Measurements from ENCODE around the gene AMBN. TPM values are rescaled to one million over a fixed set of nuclear protein-coding genes. Genes with fewer than 3 reads are reported as not detected.

AMBN gene
- total RNA-seq, 2 experiments from 2014 or later, result not detected

DNA sequence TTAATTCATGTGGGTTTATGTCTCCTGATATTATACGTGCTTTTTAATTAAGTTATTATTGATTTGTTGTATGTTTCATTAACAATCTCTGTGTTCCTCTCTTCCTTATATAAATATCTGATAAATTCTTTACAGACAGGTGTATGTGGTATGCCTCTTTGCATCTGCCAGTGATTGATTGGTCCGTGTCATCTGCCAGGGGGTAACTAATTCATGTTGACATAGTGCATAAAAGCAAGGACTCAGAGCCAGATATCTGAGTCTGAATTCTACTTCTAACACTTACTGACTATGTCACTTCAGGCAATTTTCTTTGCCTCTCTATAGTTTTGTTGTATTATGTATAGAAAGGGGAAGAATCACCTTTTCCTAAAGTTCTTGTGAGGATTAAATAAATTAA lies 5.2 kb upstream of the AMBN start:
- ChIA-PET POLR2A (no interaction called here), CTCF (no interaction called here)
- peaks cover 3% of the 10 kb centered on the region for H3K27me3 Mint-ChIP-seq
- no peak for DNase-seq
- no peaks in the 10 kb centered on the region for H3K9me3 Mint-ChIP-seq
- no peaks in the 10 kb centered on the region for H3K4me1 Mint-ChIP-seq
- no peak overlapping the region for H3K27ac Mint-ChIP-seq
- no peaks in the 10 kb centered on the region for H3K36me3 Mint-ChIP-seq (ENCODE audit: low read depth)
- no peak overlapping the region for H3K4me3 Mint-ChIP-seq

DNA sequence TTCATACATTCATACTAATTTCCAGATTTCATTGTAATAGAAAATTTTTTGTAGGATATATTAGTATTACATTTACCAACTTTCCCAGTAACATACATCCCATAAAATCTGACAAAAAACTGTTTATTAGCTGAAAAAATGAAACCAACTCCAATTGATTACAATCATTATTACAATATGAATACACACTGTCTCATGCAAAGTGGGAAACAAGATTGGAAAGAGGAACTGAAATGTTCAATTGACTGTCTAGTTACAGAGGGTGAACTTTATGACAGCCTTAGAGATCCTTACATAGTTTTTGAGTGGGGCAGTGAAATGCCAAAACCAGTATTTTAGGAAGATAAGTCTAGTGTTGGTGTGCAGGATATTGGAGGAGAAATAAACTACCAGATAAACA lies 2.3 kb upstream of the AMBN start:
- DNase-seq, result no peak
- no peak overlapping the region for H3K4me3 Mint-ChIP-seq
- no peak overlapping the region for H3K27ac Mint-ChIP-seq
- ChIA-PET CTCF (no interaction called here), POLR2A (no interaction called here)
- H3K27me3 Mint-ChIP-seq, result peaks cover 9% of the 10 kb centered on the region
- no peaks in the 10 kb centered on the region for H3K4me1 Mint-ChIP-seq
- no peaks in the 10 kb centered on the region for H3K36me3 Mint-ChIP-seq (ENCODE audit: low read depth)
- no peaks in the 10 kb centered on the region for H3K9me3 Mint-ChIP-seq

DNA sequence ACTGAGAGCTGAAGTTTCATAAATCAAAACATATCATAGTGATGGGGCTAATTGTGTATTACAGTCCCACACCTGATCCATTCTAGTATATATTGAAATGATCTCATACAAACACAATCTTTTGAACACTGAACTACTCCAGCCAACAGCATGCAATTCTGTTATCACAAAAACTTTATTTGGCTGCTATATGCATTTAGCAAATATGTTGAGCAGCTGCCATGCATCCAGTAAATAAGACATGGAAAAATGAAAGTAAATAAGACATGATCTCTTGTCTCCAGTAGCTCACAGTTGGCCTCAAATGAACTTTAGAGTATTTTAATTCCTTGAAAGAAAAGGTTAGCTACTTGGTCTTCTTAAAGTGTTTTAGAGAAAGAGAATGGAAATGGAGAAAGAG lies 2.1 kb downstream of the AMBN start:
- ChIA-PET POLR2A (no interaction called here), CTCF (interaction anchor here (0.7 kb wide), 2 partner anchors 609 to 1397 kb away, joined by 3 to 4 read pairs; no protein-coding TSS in a partner anchor)
- no peaks in the 10 kb centered on the region for H3K36me3 Mint-ChIP-seq (ENCODE audit: low read depth)
- H3K9me3 Mint-ChIP-seq, result no peaks in the 10 kb centered on the region
- peaks cover 11% of the 10 kb centered on the region for H3K27me3 Mint-ChIP-seq
- H3K27ac Mint-ChIP-seq, result no peak overlapping the region
- DNase-seq, result no peak
- H3K4me1 Mint-ChIP-seq, result no peaks in the 10 kb centered on the region
- no peak overlapping the region for H3K4me3 Mint-ChIP-seq

DNA sequence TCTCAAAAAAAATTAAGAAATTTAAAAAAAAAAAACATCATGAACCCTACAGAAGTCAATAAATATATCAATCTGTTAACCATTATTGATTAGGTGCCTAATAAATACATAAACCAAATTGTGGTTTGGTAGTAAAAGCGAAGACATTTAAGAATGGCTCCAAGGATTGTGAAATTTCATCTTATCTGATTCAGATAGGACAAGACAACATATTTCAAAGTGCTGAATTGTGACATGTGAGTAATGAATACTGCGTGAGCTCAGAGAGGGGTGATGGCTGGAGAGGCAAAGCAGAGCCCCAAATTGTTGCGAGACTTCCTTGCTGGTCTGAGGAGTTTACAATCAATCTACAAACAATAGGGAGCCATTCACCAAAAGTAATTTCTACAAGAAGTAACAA lies 8.2 kb downstream of the AMBN start:
- H3K27ac Mint-ChIP-seq, result no peak overlapping the region
- DNase-seq, result no peak
- no peaks in the 10 kb centered on the region for H3K27me3 Mint-ChIP-seq
- no peaks in the 10 kb centered on the region for H3K9me3 Mint-ChIP-seq
- H3K4me1 Mint-ChIP-seq, result no peaks in the 10 kb centered on the region
- no peak overlapping the region for H3K4me3 Mint-ChIP-seq
- no peaks in the 10 kb centered on the region for H3K36me3 Mint-ChIP-seq (ENCODE audit: low read depth)
- CTCF ChIA-PET, result interaction anchor here (0.6 to 1.7 kb wide), 3 partner anchors 129 to 217 kb away, joined by 3 to 10 read pairs (median 3); no protein-coding TSS in a partner anchor
- POLR2A ChIA-PET, result no interaction called here

DNA sequence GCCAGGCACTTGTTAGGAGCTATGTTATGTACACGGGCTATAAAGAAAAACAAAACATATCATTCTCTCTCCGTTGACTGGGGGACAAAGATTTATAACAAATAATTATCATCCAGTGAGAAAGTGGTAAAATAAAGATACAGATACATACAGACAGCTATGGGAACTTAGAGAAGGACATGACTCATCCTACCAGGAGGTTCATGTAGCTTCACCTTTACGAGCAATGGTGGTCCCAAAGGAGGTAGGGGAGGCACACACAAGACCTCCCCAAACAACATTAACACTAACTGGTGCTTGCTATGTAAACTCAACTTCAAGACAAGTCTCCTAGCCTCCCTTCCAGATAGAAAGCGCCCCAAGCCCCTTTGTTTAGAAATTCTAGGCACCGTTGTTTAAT lies 8.9 kb downstream of the AMBN start:
- no peaks in the 10 kb centered on the region for H3K9me3 Mint-ChIP-seq
- H3K27ac Mint-ChIP-seq, result no peak overlapping the region
- H3K4me1 Mint-ChIP-seq, result no peaks in the 10 kb centered on the region
- H3K4me3 Mint-ChIP-seq, result no peak overlapping the region
- CTCF ChIA-PET, result interaction anchor here (0.6 to 1.7 kb wide), 6 partner anchors 13 to 1703 kb away, joined by 3 to 10 read pairs (median 3); no protein-coding TSS in a partner anchor
- POLR2A ChIA-PET, result no interaction called here
- no peaks in the 10 kb centered on the region for H3K36me3 Mint-ChIP-seq (ENCODE audit: low read depth)
- no peak for DNase-seq
- no peaks in the 10 kb centered on the region for H3K27me3 Mint-ChIP-seq

DNA sequence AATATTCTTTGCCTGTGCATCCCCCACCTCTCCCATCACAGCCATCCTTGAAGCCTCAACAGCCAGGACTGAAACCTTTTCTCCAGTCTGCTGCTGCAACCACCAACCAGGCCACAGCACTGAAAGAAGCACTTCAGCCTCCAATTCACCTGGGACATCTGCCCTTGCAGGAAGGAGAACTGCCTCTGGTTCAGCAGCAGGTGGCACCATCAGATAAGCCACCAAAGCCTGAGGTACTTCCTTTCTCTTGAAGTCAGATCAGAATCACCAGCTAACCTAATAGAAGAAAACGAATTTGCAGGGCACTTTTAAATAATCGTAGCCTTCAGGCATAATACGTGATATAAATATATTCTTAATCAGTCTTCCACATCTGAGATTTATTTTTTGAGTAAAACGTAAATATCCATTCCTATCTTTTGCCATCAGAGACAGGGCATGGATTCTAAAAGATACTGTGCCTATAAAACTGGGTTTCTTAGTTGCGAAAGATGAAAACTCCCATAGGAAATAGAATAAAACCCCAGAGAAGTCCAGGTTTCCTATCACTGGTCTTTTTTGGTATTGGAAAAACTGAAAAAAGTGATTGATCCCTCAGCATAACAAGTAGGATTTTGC lies 9.5 kb downstream of the AMBN start:
- DNase-seq, result peak; percentile 70

DNA sequence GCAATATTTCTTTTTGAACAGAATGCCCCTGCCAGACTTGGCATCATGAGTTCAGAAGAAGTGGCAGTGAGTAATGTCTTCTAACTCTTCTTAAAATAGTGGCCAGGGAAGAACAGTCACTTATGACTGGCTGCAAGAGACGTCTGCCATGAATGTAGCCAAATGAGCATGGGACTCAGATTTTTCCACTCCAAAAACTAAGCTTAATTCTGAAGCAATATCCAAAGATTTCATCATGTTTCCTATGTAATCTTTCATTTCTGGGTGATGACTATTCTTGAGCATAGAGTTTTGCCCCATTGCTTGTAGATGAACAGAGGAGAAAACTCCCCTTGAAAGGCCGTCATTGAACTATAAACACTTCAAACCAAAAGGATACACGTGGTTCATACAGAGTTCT lies 11.8 kb downstream of the AMBN start:
- Mint-ChIP-seq H3K4me3 (no peak overlapping the region), H3K27ac (no peak overlapping the region), H3K36me3 (ENCODE audit: low read depth) (no peaks in the 10 kb centered on the region), H3K27me3 (peaks cover 2% of the 10 kb centered on the region), H3K4me1 (no peaks in the 10 kb centered on the region), H3K9me3 (no peaks in the 10 kb centered on the region)
- POLR2A ChIA-PET, result no interaction called here
- no peak for DNase-seq
- CTCF ChIA-PET, result no interaction called here

More for the DNA sequence above, 9.5 kb downstream of the AMBN start:
- no peak overlapping the region for H3K27ac Mint-ChIP-seq
- ChIA-PET CTCF (interaction anchor here (0.7 to 1.7 kb wide), 8 partner anchors 13 to 1703 kb away, joined by 3 to 10 read pairs (median 3); no protein-coding TSS in a partner anchor), POLR2A (no interaction called here)
- H3K36me3 Mint-ChIP-seq (ENCODE audit: low read depth), result no peaks in the 10 kb centered on the region
- H3K9me3 Mint-ChIP-seq, result no peaks in the 10 kb centered on the region
- H3K4me1 Mint-ChIP-seq, result no peaks in the 10 kb centered on the region
- H3K4me3 Mint-ChIP-seq, result no peak overlapping the region
- H3K27me3 Mint-ChIP-seq, result no peaks in the 10 kb centered on the region

DNA sequence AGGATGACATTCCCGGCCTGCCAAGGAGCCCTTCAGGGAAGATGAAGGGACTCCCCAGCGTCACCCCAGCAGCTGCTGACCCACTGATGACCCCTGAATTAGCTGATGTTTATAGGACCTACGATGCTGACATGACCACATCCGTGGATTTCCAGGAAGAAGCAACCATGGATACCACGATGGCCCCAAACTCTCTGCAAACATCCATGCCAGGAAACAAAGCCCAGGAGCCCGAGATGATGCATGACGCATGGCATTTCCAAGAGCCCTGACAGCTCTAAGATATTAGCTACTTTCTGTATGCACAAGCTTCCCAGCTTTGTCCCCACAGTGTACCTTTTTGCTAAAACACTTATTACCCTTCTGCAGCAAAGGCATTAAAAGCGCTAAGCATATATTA lies 14.4 kb downstream of the AMBN start:
- peaks cover 9% of the 10 kb centered on the region for H3K27me3 Mint-ChIP-seq
- ChIA-PET CTCF (interaction anchor here (1.0 kb wide), 1 partner anchor 8 kb away, joined by 3 read pairs; no protein-coding TSS in a partner anchor), POLR2A (no interaction called here)
- no peak for DNase-seq
- no peaks in the 10 kb centered on the region for H3K4me1 Mint-ChIP-seq
- H3K36me3 Mint-ChIP-seq (ENCODE audit: low read depth), result no peaks in the 10 kb centered on the region
- no peak overlapping the region for H3K27ac Mint-ChIP-seq
- H3K9me3 Mint-ChIP-seq, result no peaks in the 10 kb centered on the region
- no peak overlapping the region for H3K4me3 Mint-ChIP-seq

DNA sequence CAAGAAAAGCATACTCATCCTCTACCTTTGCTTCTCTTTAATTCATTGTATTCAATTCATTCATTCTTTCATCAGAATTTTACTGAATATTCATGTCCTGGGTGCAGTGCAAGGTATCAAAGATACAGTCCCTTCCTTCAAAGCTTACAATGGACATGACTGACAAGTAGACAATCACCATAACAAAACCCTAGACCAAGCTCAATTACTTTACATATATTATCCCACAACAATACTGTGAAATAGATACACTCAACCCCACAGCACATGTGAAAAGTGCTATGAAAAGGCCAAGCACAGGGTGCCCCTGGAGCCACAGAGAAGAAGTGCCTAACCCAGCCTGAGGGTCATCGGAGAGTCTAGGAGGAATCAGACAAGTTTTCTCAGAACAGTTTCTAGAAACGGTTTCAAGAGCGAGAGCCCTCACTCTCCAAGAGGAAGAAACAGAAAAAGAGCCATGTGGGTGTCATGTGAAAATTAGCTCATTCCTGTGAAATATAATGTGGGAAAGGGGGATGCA lies 15.3 kb downstream of the AMBN start:
- no peaks in the 10 kb centered on the region for H3K9me3 Mint-ChIP-seq
- H3K4me1 Mint-ChIP-seq, result no peaks in the 10 kb centered on the region
- no peaks in the 10 kb centered on the region for H3K36me3 Mint-ChIP-seq (ENCODE audit: low read depth)
- DNase-seq, result no peak
- no peak overlapping the region for H3K27ac Mint-ChIP-seq
- ChIA-PET CTCF (no interaction called here), POLR2A (no interaction called here)
- H3K27me3 Mint-ChIP-seq, result peaks cover 14% of the 10 kb centered on the region
- H3K4me3 Mint-ChIP-seq, result no peak overlapping the region

DNA sequence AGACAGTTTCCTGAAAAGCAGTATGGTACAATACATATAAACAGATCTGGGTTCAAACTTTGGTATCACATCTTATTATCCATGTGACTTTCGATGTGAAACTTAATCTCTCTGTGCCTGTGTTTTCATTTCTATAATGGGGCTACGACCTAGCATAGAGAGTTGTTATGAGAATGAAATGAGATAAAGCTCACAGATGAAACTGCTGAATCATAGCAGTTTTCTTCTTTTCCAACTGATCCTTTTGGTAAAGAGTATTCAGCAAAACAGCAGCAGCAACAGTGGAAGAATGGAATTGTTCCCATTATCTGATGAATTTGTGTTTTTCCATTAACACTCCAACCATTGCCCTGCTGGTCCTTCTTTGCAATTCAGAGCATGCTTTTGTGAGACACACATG lies 16.3 kb downstream of the AMBN start:
- CTCF ChIA-PET, result no interaction called here
- no peaks in the 10 kb centered on the region for H3K4me1 Mint-ChIP-seq
- H3K36me3 Mint-ChIP-seq (ENCODE audit: low read depth), result no peaks in the 10 kb centered on the region
- H3K27me3 Mint-ChIP-seq, result peaks cover 22% of the 10 kb centered on the region
- POLR2A ChIA-PET, result no interaction called here
- H3K27ac Mint-ChIP-seq, result no peak overlapping the region
- no peak overlapping the region for H3K4me3 Mint-ChIP-seq
- H3K9me3 Mint-ChIP-seq, result no peaks in the 10 kb centered on the region
- DNase-seq, result no peak

DNA sequence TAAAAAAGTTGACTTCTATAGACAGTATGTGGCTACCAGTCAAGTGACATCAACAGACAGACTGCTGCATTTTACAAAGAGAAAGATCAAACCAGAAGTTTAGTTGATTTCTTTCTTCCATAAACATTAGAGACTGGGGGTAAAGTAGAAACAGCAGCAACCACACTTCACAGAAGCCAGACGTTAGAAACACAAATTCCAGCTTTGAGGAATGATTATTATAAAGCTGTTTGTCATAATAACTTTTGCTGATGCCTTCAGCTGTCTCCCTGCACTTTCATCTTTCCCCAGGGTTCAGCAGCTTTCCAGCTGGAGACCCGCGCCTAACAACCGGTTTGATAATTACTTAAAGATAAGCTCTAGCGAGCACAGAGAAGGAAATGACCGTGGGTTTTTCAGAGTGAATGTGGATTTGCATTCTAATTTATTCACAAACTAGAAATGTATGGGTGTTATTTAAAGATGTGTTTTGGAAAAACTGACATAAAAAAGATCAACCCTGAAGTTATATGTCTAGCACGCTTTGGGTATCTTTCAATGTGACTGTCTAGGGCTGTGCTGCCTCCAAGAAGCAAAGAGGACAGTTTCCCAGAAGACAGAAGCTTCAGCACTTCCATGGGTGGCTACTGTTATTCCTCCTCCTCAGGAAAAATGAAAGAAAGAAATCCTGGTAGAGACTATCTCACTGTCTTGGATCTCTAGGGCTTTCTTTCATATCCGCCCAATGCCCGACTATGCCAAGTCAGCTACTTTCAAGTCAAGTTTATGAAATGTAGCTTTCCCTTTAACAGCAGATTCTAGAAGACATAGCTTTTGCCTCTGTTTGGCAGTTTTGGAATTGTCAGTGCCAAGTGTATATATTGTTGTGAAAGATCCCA lies 21.5 kb downstream of the AMBN start:
- no peaks in the 10 kb centered on the region for H3K36me3 Mint-ChIP-seq (ENCODE audit: low read depth)
- H3K27ac Mint-ChIP-seq, result no peak overlapping the region
- POLR2A ChIA-PET, result no interaction called here
- CTCF ChIA-PET, result no interaction called here
- no peaks in the 10 kb centered on the region for H3K9me3 Mint-ChIP-seq
- H3K27me3 Mint-ChIP-seq, result peaks cover 40% of the 10 kb centered on the region
- no peak overlapping the region for H3K4me3 Mint-ChIP-seq
- DNase-seq, result no peak
- H3K4me1 Mint-ChIP-seq, result peaks cover 4% of the 10 kb centered on the region

DNA sequence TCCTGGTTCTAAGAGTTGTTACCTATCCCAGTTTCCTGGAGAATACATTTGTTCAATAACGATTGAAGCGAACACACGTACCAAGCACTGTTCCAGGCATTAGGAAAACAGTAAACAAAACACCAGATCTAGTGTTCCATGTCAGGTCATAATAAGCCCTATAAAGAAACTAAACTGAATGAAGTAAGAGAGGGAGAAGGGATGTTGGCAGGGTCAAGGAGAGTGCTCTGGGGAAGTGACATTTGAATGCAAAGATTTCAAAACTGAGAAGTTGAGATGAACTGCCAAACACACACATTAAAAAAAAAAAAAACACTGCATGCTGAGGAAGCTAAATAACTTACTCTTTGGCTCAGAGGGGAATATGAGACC lies 22.1 kb downstream of the AMBN start:
- H3K4me3 Mint-ChIP-seq, result no peak overlapping the region
- peaks cover 4% of the 10 kb centered on the region for H3K4me1 Mint-ChIP-seq
- peaks cover 40% of the 10 kb centered on the region for H3K27me3 Mint-ChIP-seq
- H3K9me3 Mint-ChIP-seq, result no peaks in the 10 kb centered on the region
- DNase-seq, result no peak
- CTCF ChIA-PET, result interaction anchor here (0.6 to 1.1 kb wide), 2 partner anchors 8 to 65 kb away, joined by 3 read pairs; no protein-coding TSS in a partner anchor
- no peaks in the 10 kb centered on the region for H3K36me3 Mint-ChIP-seq (ENCODE audit: low read depth)
- H3K27ac Mint-ChIP-seq, result no peak overlapping the region
- POLR2A ChIA-PET, result no interaction called here

DNA sequence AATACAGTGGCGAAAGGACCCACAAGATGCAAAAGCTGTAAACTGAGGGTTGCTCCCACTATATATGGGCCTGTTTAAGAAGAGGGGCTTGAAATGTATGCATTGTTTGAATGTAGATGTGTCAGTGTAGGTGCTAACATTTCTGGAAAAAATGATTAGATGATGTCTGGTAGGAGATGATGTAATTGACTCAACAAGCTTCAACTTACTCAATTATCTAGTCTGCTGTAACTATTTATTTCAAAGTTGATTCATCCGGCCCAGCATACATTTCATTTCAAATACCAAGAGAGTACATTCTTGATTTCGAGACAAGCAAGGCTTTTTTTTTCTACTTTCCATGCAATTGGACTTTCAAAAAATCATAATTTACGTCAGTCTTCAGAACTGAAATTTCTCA lies 27.2 kb downstream of the AMBN start:
- no peaks in the 10 kb centered on the region for H3K36me3 Mint-ChIP-seq (ENCODE audit: low read depth)
- no peak overlapping the region for H3K27ac Mint-ChIP-seq
- DNase-seq, result no peak
- POLR2A ChIA-PET, result interaction anchor here (0.6 kb wide), 1 partner anchor 220 kb away, joined by 3 read pairs; the partner anchor contains the start of gene GRSF1
- H3K4me1 Mint-ChIP-seq, result no peaks in the 10 kb centered on the region
- no peak overlapping the region for H3K4me3 Mint-ChIP-seq
- no peaks in the 10 kb centered on the region for H3K9me3 Mint-ChIP-seq
- H3K27me3 Mint-ChIP-seq, result peaks cover 11% of the 10 kb centered on the region
- CTCF ChIA-PET, result no interaction called here

Data from activated CD4-positive, alpha-beta memory T cell treated with anti-CD3 and anti-CD28 coated beads, Interleukin-2, amount 10 ng/mL, durations not matched to agents 7 days and 5 days (primary cell).